GM18519 (cell line): ENCODE measurements around the gene MTREX.

Source experiments
- ATAC-seq: cut with Tn5 transposase; IDR thresholded peaks from one replicate; pipeline ENCODE4 v1.9.1; 2021; ENCODE audit warnings: mild to moderate bottlenecking, moderate library complexity; ENCODE audit not compliant: unreplicated experiment, low FRiP score

The MTREX gene

DNA sequence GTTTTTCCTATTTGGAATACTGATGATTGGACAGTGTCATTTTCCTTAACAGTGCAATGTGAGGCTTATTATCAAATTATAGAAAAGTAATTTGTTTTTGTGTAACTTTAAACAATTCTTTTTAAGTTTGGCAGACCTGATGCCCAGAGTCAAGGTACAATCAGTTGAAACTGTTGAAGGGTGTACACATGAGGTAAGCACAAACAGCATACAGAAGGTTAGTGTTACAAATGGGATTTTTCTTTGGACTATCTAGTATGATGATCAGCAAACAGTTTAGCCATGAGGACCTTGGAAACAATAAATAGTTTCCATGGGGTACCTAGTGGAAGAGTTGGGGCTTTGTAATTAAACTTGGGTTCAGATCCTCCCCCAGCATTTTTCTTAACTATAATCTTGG, 16.2 kb downstream of the MTREX start:
- ATAC-seq: no peak

DNA sequence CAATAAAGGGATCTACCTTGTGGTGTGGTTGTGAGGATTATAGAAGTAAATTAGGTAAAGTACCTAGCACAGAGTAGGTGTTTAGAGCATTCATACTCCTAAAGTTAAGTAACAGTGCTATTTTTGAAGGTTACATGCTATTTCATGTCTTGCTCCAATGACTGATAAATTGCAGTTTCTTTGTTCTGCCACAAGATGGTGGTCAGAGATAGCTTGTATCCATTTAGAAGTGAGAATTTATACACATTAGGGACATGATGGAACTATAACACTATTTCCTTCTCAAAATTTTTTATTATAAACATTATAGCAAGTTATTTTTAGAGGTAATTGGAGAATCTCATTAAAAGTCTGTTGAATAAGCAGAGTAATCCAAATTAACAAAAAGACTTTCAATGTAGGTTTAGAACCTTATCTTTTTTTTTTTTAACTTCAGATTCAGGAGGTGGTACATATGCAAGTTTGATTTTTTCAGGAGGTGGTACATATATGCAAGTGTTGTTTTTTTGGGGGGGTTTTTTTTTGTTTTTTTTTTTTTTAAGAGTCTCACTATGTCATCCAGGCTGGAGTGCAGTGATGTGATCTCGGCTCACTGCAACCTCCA, 17.1 kb downstream of the MTREX start:
- peak; percentile 51 for ATAC-seq

DNA sequence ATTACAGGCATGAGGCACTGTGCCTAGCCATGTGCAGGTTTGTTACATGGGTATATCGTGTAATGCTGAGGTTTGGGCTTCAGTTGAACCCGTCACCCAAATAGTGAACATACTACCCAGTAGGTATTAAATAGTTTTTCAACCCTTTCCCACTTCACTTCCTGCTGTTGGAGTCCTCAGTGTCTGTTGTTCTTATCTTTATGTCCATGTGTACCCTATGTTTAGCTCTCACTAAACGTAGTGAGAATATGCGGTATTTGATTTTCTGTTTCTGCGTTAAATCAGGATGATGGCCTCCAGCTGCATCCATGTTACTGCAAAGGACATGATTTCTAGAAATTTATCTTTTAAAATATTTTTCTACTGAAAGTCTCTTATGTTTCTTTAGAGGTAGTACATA, 17.8 kb downstream of the MTREX start:
- ATAC-seq: no peak

DNA sequence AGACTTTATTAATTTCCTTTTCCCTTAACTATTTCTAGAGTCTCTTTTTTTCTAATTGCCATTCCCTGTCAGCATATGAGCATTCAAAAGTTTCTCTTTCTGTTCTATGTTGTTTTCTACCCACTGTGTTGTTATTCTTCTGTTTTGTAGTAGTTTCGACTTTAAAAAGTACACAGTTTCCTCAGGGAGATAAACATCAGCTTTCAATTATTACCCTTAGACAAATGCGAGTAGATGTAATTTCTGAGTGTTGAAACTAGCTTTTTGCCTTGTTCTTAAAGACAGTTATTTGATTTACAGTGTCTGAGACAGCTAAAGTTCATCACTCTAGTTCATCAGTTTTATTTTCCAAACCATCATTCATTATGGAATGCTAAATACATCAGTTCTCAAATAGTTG, 19.5 kb downstream of the MTREX start:
- no peak for ATAC-seq

DNA sequence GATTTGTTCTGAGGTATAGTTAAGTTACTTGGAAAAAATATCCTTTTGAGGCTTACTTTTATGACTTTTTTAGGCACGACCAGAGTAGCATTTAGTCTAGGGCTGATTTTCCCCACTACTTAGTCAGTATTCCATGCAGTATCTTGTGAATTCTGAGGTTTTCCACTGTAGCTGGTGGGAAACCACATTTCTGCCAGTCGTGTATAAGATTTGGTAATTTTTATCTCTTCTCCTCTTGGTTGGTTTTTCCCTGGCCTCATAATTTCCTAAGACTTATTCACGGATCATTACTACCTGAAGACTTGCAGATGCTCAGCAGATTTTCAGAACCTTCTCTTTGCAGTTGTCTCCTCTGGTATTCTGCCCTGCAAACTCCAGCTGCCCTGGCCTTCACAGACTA, 23.5 kb downstream of the MTREX start:
- ATAC-seq: no peak

DNA sequence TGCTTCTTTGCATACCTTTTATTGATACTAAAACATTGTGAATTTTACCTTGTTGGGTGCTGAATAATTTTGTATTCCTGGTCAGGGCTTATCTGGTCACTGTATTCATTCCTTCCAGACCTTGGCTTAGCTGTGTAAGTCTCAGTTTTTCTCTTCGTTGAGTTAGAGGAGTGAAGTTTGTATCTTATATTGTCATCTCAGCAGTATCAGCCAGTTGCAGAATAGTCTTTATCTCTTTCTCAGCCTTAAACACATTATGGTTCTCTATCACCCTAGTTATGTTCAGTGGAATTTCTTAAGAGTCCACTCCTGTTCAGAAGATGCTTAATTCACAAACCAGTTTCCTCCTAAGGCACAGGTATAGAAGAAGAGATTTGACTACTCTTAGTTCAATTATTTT, 25.2 kb downstream of the MTREX start:
- no peak for ATAC-seq

DNA sequence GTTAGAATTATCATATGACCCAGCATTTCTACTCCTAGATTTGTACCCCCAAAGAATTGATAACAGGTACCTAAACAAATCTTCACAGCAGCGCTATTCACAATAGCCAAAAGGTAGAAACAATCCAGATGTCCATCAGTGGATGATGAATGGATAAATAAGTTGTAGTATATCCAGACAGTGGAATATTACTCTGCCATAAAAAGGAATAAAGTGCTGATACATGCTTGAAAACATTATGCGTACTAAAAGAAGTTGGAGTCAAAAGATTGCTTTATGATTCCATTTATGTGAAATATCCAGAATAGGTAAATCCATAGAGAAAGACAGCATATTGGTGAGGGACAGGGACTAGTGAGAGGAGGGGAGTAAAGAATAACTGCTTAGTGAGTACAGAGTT, 26.0 kb downstream of the MTREX start:
- no peak for ATAC-seq

DNA sequence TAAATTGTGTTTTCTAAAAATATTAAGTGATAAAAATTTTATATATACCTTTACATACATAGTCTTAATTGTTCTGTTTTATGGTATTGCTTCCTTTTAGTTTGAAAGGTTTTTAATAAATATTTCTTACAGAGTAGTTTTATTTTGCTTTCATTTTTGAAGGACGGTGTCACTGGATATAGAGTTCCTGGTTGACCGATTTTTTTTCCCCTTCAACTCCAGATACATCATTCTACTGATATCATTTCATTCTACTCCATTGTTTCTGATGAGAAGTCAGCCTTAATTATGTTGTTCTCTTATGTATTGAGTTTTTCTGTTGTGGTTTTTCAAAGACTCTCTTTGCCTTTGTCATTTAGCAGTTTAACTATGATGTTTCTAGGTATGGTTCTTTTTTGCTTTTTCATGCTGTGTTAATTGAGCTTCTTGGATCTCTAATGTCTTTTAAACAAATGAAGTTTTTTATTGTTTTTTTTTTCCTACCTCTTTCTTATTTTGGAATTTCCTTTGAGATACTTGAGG, 30.4 kb downstream of the MTREX start:
- ATAC-seq: no peak

DNA sequence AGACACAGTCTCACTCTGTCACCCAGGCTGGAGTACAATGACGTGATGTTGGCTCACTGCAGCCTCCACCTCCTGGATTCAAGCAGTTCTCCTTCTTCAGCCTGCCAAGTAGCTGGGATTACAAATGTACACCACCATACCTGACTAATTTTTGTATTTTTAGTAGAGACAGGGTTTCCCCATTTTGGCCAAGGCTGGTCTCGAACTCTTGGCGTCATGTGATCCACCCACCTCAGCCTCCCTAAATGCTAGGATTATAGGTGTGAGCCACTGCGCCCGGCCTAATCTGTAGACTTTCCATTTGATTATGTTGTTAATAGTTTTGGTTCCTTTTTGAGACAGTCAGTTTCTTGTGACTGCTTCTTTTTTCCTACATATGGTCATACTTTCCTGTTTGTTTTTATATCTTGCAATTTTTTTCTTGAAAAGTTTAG, 31.0 kb downstream of the MTREX start:
- no peak for ATAC-seq

DNA sequence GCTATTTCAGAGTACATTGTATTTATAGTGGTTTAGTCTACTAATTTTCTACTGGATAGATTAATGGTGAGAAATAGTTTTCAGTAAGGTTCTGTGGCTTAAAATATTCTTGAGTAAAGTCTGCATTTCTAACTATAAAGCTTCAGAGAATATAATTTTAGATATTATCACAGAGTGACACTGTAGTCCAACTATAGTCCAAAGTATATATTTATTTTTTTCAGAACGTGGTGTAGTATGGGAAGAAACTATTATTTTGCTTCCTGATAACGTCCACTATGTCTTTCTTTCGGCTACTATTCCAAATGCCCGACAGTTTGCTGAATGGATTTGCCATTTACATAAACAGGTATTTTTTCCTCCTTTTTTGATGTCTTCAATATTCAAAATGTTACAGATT, 35.3 kb downstream of the MTREX start:
- ATAC-seq: no peak

DNA sequence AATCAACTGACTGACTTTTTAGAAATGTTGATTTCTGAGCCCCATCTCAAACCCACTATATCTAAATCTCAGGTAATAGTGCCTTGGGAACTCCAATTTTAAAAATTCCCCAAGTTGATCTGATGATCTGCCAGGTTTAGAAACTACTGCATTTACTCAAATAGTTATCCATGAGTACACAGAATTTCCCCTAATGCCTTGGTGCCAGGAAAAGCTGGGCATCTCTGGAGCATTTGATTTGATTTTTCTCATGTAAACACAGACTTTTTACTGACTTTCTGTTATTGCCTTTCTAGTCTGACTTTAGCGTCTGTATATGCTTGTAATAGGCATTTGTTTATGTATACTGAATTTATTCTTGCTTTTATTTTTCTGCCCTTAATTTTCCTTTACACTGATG, 35.8 kb downstream of the MTREX start:
- no peak for ATAC-seq

DNA sequence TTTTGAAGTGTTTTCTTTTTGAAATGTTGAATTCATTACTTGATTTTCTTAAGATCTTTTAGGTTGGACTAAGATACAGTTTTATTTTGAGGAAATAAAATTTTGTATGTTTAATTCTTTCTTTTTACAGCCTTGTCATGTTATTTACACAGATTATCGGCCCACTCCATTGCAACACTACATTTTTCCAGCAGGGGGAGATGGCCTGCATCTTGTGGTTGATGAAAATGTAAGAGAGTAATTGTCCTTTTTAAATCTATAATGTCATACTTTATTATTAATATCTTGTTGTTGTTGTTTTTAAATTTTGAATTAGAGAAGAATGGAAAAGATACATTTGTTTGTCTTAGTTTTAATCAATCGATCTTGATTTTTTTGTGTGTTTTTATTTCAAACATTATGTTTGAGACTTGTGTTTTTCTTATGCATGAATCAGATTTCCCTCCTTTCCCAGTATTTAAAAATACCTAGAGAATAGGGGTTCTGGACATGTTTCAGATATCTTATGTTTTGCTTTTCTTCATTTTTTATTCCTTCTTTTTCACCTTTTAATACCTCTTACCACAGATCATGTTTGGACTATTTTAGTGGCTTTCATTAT, 36.7 kb downstream of the MTREX start:
- no peak for ATAC-seq

DNA sequence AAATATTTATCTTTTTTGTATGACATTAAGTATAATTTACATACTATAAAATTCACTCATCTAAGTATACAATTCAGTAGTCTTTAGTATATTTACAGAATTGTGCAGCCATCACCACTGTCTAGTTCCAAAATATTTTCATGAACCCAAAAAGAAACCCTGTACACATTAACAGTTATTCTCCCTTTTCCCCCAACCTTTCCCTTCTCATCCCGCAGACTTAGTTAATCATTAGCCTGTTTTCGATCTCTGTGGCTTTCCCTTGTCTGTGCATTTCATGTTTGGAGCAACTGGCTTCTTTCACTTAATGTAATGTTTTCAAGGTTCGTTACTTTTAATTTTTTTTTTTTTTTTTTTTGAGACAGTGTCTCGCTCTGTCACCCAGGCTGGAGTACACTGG, 37.5 kb downstream of the MTREX start:
- no peak for ATAC-seq

DNA sequence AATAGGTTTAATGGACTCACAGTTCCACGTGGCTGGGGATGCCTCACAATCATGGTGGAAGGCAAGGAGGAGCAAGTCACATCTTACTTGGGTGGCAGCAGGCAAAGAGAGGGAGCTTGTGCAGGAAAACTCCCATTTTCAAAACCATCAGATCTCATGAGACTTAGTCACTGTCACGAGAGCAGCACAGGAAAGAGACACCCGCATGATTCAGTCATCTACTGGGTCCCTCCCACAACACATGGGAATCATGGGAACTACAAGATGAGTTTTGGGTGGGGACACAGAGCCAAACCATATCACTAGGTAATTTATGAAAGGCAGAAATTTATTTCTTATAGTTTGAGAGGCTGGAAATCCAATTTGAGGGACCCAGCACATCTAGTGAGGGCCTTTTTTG, 40.0 kb downstream of the MTREX start:
- no peak for ATAC-seq

DNA sequence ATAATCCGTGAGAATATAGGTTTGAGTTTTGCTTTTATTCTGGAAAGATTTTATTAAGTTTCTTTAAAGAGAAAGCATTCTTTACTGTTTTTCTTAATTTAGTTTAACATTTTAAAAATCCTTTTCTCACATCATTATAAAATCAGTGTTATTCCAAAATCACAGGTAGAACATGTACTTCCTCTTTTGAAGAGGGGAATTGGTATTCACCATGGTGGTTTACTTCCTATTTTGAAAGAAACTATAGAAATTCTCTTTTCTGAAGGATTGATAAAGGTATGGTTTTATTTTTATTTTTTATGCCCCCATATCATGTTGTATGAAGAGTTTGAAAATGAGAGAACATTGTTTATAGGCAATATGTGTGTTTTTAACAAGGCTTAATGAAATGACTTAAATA, 43.0 kb downstream of the MTREX start:
- no peak for ATAC-seq

DNA sequence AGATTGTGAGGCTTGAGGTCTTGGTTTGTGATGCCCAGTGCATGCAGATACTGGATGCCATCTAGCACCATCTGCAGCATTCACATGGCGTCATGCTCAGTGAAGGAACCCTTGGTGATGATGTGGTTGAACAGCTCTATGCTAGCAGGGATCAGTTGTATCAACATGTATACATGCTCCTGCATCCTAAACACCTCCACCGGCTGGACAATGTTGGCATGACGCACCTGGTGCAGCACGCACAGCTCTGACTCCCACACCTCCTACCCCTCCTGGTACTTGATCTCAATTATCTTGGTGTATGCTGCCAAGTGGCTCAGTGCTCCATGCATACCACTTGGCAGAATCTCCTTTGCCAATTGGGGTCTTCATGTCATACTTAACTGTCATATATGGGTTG, 49.1 kb downstream of the MTREX start:
- no peak for ATAC-seq

DNA sequence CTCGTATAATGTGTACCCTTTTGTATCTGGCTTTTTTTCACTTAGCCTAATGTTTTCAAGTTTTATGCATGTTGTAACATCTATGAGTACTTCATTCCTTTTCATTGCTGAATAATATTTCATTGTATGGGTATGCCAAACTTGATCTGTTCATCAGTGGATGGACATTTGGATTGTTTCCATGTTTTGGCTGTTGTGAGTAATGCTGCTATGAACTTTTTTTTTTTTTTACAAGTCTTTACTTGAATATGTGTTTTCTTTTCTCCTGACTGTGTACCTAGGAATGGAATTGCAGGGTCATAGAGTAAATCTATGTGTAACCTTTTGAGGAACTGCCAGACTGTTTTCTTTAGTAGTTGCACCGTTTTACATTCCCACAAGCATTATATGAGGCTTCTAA, 52.4 kb downstream of the MTREX start:
- ATAC-seq: no peak

DNA sequence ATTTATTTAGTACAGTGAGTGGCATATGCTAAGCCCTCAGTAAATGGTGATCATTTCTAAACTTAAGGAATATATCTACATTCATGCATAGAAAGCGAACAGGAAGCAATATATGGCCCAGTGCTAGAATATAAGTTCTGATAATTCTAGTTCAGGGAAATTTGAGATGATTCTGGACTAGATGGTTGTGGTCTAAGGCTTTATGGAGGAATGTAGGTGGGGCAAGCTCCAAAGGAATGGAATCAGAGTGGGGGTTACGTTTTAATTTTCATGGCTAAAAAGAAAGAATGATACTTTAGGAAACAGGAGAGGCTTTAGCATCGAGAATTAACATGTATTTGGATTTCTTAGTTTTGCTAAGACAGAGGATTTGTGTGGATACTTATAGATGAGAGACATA, 56.1 kb downstream of the MTREX start:
- no peak for ATAC-seq

DNA sequence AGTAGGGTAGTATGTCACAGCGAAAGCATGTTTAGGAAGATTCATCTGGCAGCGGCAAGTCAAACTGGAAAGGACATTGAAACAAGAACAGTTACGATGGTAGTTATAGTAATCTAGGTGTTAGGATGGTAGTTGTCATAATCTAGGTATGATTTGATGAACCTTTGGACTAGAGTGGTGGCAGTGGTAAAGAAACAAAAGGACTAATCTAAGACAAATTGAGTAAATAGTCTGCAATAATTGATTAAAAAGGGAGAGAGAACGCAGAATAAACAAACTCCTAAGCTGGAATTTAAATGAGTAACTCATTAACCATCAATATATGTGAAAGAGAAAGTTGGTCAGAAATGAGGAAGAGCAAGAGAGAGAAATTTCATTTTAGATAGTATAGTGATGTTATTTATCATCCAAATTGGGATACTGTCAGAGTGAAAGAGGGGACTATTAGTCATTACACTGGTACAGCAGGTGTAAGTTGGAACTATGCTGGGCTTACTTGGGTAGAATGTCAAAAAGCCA, 56.8 kb downstream of the MTREX start:
- peak; percentile 97 for ATAC-seq

DNA sequence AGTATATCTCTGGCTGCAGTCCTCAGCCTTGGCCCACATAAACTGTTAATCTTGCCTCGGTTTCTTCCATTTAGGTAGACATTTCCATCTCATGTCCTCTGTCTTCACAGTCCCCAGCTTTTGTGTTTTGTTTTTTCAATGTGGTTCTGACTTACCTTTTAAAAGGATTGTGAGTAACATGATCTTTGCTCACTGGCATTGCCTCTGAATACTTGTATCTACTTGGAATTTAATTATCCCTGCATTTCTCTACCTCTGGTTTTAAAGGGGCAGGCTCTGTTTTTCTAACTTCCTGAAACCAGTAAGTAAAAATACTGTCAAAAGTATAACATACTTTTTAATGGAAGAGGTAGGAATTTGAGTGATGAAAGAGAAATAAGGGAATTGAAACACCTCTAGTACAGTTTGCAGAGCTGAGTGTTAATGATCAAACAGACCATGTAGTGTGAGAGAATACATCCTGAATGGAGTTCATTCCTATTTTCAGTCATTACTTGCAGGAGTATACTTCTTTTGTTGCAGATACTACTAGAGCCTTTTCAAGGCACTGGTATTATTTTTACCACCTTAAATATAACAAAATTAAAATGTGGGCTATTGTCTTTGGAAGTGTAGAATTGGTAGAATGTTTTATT, 62.6 kb downstream of the MTREX start:
- ATAC-seq: no peak

DNA sequence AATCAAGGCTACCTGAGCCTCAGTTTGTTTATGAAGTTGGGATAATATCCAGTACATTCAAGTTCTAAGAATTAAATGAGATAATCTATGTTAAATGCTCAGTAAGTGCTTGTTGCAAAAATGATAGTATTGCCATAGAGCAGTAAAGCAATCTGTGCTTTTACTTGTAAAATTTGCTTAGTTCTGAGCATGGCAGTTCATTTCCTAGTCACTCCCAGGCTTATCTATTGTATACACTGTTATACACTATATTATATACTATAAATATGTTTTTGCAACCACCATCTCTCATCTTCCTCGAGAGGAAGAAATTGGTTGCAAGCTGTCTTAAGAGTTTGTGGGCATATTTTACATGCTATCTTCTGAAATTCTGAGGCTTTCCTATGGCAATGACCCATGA, 63.4 kb downstream of the MTREX start:
- no peak for ATAC-seq
